ENCODE results near the gene FOXJ2.

Gene FOXJ2

DNA sequence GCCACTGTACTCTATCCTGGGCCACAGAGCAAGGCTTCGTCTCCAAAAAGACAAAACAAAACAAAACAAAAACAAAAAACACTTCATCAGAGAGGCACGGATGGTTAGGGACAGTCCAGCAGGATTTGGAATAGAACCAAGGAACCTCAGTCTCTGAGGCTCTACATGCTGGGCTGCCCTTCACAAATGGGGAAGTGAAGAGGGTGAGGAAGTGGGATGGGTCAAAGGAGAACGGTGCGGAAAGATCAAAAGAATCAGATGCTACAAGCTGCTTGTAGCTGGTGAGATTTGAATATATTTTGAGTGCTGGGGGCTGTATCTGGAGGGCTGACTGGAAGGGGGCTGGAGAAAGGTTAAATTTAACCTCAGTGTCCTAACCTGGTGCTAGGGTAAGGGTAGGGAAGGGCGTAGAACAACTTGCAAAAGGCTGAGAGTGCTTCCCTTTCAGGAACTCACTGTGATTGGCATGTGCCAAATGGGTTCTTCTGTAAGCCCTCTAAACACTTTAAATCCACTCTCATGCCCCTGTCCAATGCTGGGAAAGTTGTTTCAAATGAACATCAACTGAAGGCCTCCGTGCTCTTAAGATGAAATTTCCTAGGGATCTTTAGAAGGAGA, 4.6 kb downstream of the FOXJ2 start:
- H3K4me3 ChIP-seq (replicated peaks; ENCODE audit: insufficient read depth, low read length), result no peak overlapping the region
- TF ChIP-seq REST (IDR thresholded peaks at IDR 0.05; ENCODE audit: insufficient replicate concordance, low read depth) (no peak), GABPA (IDR thresholded peaks at IDR 0.05; ENCODE audit: low read depth) (no peak), SPI1 (IDR thresholded peaks at IDR 0.05; ENCODE audit: borderline replicate concordance, low read depth) (peak; percentile 100), POLR2AphosphoS5 (IDR thresholded peaks at IDR 0.05; ENCODE audit: low read depth) (no peak), CTCF (IDR thresholded peaks at IDR 0.05; ENCODE audit: insufficient read depth, low read length) (no peak)
- H3K27me3 ChIP-seq (ENCODE audit: insufficient read depth, poor library complexity, severe bottlenecking), result no peaks in the 10 kb centered on the region
- no peak overlapping the region for H3K27ac ChIP-seq (replicated peaks)
- peak in 1 of 2 experiments; percentile 71 for DNase-seq (ENCODE audit: low read depth in 1 of 2, low spot score in 1 of 2)

DNA sequence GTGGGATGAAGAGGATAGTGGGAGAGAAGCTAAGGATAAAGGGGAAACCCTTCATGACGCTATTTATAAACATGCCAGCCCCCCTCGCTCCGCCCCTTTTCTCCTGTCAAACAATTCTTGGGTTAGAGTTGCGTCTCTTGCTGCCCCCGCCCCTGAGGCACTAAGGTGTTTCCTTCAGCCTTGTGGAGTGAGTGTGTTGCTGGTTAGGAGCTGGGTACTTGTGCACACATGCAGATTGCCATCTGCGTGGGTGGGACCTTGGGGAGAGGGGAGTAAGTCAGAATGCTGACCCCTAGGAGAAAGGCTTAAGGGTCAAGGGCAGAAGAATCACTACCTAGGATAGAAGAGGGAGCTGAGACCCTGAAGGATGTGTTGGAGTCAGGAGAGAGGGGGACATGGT, 5.4 kb downstream of the FOXJ2 start:
- H3K27ac ChIP-seq (replicated peaks), result no peak overlapping the region
- no peaks in the 10 kb centered on the region for H3K27me3 ChIP-seq (ENCODE audit: insufficient read depth, poor library complexity, severe bottlenecking)
- DNase-seq (ENCODE audit: low read depth in 1 of 2, low spot score in 1 of 2), result no peak
- TF ChIP-seq POLR2AphosphoS5 (IDR thresholded peaks at IDR 0.05; ENCODE audit: low read depth) (no peak), CTCF (IDR thresholded peaks at IDR 0.05; ENCODE audit: insufficient read depth, low read length) (no peak), SPI1 (IDR thresholded peaks at IDR 0.05; ENCODE audit: borderline replicate concordance, low read depth) (no peak), GABPA (IDR thresholded peaks at IDR 0.05; ENCODE audit: low read depth) (no peak)
- H3K4me3 ChIP-seq (replicated peaks; ENCODE audit: insufficient read depth, low read length), result no peak overlapping the region

DNA sequence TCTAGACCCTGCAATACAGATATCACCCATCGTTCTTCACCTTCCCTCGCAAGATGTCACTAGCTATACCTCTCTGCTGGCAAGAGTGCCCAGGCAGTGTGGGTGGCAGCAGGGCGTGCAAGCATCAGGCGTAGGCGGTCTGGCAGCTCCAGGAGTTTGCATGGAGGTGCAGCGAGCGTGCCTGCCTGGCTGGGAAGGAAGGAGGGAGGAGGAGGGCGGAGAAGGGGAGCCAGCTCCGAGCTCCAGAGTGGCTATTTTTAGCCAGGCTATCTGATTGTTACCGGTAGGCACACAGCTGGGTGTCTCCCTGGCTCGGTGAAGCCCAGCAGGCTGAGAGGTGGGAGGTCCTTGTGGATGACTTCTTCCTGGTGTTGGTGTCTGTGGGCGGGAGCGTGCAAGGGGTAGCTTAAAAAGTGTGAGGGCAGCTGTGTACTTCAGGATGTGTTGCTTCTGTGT, 6.2 kb downstream of the FOXJ2 start:
- TF ChIP-seq REST (IDR thresholded peaks at IDR 0.05; ENCODE audit: insufficient replicate concordance, low read depth) (no peak), SPI1 (IDR thresholded peaks at IDR 0.05; ENCODE audit: borderline replicate concordance, low read depth) (no peak), POLR2AphosphoS5 (IDR thresholded peaks at IDR 0.05; ENCODE audit: low read depth) (no peak), CTCF (IDR thresholded peaks at IDR 0.05; ENCODE audit: insufficient read depth, low read length) (no peak), GABPA (IDR thresholded peaks at IDR 0.05; ENCODE audit: low read depth) (no peak)
- no peak overlapping the region for H3K4me3 ChIP-seq (replicated peaks; ENCODE audit: insufficient read depth, low read length)
- no peaks in the 10 kb centered on the region for H3K27me3 ChIP-seq (ENCODE audit: insufficient read depth, poor library complexity, severe bottlenecking)
- no peak for DNase-seq (ENCODE audit: low read depth in 1 of 2, low spot score in 1 of 2)
- H3K27ac ChIP-seq (replicated peaks), result no peak overlapping the region

- Histone ChIP-seq H3K27ac (replicated peaks) (no peak overlapping the region), H3K4me3 (replicated peaks; ENCODE audit: insufficient read depth, low read length) (no peak overlapping the region), H3K27me3 (ENCODE audit: insufficient read depth, poor library complexity, severe bottlenecking) (no peaks in the 10 kb centered on the region)
- TF ChIP-seq GABPA (IDR thresholded peaks at IDR 0.05; ENCODE audit: low read depth), result no peak
- TF ChIP-seq POLR2AphosphoS5 (IDR thresholded peaks at IDR 0.05; ENCODE audit: low read depth), result no peak
- no peak for TF ChIP-seq REST (IDR thresholded peaks at IDR 0.05; ENCODE audit: insufficient replicate concordance, low read depth)
- no peak for TF ChIP-seq CTCF (IDR thresholded peaks at IDR 0.05; ENCODE audit: insufficient read depth, low read length)
- TF ChIP-seq SPI1 (IDR thresholded peaks at IDR 0.05; ENCODE audit: borderline replicate concordance, low read depth), result no peak
- DNase-seq (ENCODE audit: low read depth in 1 of 2, low spot score in 1 of 2), result no peak
Measured at GRCh38 chr12:8040791-8041190, 8.3 kb downstream of the FOXJ2 start.
